HG03045 (cell line): Measurements from ENCODE around the gene EPS8L3.

Source experiments
- ATAC-seq: cut with Tn5 transposase; IDR thresholded peaks from one replicate; pipeline ENCODE4 v1.9.1; 2021; ENCODE audit warnings: mild to moderate bottlenecking, moderate library complexity; ENCODE audit not compliant: unreplicated experiment

The EPS8L3 gene

DNA sequence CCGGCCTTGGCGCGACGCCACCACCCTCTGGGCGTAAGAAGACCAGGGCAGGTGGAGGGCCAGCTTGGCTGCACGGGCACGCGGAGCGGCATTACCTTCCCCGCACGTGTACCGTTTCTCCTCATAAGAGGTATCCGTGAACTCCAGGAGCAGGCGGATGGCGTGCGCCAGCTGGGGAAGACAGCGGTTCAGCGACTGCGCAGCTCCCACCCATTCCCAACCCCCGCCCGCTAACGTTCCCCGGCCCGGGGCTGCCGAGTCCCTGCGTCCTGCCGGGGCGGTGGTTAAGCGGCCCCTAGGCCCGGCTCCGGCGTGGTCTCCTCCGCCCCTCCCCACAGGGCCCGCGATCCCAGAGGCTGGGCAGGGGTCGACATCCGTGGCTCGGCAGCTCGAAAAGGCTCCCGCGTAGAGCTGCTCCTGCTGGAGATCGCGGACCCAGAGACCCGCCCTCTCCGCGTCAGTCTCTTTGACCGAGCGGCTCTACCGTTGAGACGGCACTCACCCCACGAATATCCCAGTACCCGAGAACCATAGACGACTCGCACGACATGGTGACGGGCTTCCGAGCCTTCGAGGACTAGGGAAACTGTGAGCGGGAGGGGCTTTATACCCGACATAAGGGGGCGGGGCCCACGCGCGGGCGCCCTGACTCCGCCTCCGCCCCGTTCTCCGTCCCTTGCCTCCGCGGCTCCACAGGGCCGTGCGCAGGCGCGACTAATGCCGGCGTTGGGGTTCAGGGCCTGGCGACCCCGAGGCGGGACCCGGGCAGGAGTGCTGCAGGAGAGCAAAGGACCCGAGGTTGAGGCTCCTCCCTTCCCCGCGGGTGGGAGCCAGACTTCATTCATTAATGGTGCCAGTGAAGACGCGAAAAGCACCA, 23.7 kb downstream of the EPS8L3 start:
- ATAC-seq = peak; percentile 92

DNA sequence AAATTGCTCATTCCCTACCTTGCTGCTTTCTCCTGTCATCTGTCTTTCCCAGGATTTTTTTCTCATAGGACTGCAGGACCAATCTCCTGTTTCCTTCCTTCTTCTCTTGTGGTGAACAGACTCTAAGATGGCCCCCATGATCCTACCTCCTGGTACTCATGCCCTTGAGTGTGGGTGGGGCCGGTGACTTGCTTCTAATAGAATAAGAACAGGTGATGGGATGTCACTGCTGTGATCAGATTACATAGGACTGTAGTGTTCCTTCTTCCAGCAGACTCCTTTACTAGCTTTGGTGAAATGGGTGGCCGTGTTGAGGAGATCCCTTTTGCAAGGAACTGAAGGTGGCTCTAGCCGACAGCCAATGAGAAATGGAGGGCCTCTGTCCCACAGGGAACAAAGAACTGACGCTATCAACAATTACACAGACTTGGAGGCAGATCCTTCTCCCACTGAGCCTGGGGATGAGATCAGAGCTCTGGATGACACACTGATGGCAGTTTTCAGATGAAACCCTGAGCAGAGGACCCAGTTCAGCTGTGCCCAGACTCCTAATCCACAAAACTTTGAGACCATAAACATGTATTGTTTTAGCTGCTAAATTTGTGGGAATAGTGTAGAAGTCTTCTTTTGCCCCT, 30.4 kb downstream of the EPS8L3 start:
- no peak for ATAC-seq

DNA sequence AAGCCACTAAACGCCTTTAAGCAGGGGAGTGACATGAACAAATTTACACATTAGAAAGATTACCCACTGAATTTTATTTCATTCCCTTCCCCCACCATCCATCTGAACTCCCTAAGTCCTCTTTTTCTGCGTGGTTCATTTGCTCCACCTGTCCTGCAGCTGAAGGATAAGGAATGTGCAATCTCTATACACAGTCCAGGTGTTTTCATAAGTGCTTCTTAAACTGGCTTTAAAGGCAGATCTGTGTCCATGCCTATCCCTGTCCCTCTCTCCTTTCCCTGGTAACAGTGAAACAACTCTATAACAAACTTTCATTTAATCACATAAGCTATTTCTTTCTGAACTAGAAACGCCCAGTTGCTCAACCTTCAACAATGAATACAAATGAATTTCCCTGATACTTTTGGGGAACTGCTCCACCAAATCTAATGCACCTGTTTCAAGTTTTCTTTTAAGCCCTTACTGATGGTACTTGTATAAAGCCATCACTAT, 31.3 kb downstream of the EPS8L3 start:
- no peak for ATAC-seq

DNA sequence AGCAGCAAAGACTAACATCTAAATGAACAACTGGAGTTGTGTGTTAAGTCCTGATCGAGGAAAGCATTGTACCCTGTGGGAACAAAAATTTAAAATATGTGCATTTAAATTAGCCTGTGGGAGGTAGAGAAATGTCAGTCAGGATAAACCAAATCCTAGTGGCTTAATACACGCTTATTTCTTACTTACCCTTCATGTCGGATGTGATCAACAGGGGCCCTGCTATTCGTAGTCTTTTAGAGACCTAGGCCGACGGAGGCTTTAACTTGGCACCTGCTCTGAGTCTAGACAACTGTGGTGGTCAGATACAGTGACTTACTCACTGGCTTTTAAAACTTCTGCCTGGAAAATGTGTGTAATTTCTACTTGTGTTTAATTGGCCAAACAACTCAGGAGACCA, 33.1 kb downstream of the EPS8L3 start:
- no peak for ATAC-seq

DNA sequence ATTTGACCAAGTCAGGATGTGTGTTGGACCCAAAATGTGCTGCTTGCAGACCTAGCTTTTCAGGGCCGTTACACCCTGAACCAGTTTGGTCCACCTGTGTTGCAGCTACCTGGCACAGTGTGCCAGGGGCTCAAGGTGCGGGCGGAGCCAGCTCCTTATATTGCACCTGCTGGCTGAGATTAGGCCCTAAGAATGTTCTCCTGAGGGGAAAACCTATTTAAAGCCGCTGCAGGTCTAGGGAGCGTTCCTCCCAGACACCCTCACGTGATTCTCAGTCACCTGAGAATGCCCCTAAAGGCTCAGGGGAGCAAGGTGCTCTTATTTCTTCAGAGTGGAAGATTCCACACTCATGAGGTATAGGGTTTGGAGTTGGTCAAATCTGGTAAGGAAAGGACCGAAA, 34.9 kb downstream of the EPS8L3 start:
- ATAC-seq = no peak

DNA sequence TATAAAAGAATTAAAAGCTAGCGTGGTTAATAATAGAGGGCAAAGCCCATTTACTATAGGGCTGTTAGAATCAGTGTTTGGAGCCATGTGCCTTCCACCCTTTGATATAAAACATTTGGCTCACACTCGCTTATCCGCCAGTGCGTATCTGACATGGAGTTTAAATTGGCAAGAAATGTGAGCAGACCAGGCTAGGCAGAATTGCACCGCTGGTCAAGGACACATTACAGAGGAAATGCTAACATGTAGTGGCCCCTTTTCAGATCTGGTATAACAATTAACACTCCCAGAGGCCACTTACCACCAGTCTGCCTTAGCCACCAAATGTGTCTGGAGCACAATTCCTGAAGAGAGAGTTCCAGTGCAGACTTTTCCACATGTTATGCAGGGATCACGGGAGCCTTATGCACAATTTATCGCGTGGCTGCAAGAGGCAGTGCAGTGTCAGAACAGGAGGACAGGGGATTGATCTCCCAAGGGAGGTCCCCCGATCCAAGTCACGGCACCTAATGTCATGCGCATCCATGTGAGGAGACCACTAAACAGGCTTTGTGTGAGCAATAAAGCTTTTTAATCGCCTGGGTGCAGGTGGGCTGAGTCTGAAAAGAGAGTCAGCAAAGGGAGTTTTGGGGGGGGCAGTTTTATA, 36.9 kb downstream of the EPS8L3 start:
- no peak for ATAC-seq

DNA sequence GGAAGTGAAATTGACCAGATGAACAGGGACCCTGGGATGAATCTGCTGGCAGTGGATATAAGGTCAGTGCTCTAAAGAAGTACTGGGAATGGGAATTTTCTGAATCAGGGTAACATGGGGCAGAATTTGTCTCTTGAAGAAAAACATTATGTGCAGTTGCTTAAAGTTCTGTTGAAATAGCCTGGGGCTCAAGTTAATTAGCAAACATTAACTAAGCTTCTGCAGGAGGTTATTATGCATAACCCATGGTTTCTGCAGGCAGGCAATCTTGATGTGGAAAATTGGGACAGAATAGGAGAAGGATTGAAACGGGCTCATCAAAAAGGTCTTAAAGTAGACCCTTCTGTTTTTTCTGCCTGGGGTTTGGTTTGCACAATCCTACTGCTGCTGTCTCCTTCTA, 37.7 kb downstream of the EPS8L3 start:
- ATAC-seq = no peak

DNA sequence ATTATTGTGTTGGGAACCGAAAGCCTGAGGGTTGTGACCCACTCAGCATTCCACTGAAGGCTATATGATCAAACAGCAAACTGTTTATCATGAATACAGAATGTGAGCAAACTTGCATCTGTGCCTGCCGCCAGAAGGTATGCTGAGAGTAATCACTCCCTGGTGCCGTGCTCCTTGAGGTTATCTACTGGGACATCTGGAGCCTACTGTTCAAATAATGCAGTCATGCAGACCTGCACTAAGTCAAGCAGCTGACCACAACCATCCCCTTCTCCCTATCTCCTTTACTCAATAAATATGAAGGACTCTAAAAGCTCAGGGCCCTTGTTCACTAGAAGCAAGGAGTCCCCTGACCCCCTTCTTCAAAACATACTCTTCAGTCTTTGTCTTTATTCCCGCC, 38.2 kb downstream of the EPS8L3 start:
- ATAC-seq = no peak

DNA sequence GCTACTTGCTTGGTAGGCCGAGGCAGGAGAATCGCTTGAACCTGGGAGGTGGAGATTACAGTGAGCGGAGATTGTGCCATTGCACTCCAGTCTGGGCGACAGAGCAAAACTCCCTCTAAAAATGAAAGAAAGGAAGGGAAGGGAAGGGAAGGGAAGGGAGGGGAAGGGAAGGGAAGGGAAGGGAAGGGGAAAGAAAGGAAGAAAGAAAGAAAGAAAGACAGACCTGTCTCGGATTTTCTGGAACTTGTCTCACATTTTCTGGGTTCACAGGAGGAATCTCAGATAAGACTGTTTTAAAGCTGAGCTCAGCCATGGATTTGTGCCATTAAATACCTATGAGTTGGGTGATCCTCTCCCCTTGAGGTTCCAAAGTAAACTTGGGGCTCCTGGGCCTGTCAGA, 38.8 kb downstream of the EPS8L3 start:
- no peak for ATAC-seq

DNA sequence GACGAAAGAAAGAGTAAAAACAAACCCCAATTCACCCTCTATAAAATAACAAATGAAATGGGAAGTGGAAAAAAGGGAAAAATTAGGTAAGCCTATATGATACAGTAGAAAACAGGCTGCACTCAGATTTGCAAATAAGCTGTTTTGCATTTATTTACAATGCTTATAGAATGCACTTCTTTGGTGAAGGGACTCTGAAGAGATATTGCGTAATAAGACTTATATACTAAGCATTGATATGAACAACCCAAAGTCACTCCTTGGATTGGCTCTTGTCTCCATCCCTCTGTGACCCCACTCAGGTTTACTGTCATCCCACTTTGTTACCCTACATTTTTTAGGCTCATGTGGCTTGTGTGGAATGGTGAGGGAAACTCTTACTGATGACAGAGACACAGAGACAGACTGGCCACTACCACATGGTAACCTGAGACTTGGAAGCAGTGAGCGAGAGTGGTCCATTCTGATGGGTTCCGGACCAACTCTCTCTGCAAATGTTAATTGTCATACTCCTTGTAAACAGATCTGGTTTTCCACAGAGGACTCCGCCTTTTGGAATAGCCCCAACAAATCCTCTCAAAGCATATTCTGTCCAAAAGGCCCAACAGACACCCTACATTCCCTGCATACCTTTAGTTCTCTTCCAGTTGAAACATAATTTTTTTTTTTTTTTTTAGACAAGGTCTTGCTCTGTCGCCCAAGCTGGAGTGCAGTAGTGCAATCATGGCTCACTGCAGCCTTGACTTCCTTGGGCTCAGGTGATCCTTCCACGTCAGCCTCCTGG, 40.6 kb downstream of the EPS8L3 start:
- ATAC-seq = no peak

DNA sequence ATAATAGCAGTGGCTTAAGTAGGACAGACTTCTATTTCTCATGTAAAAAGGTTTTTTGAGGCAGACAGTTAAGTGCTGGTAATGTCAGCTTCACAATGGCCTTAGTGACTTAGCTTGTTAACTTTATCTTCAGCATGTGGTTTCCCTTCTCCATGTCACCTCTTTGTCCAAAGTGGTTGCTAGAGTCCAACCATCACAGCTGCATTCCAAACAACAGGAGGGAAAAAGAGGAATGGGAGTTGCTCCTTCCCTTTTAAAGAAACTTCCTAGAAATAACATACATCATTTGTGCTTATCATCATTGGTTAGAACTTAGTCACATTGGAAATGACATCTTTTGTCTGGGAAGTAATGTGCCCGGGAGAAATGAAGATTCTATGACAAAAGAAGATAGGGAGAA, 41.8 kb downstream of the EPS8L3 start:
- no peak for ATAC-seq

DNA sequence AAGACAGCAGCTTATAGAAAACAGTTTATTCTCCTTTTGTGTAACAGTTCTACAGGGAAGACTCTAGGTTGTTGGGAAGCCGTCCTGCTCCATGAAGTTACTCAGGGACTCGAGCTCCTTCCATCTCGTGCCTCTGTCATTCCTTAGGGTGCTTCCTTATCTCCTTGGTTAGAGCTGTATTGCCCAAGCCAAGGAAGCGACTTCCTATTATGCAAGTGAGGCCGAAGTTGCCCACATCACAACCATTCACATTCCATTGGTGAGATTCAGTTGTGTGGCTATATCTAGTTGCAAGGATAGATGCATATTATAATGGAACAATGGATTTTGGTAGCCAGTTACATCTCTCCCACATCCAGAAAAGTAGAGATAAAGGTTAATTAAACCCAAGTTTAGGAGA, 42.7 kb downstream of the EPS8L3 start:
- ATAC-seq = no peak

DNA sequence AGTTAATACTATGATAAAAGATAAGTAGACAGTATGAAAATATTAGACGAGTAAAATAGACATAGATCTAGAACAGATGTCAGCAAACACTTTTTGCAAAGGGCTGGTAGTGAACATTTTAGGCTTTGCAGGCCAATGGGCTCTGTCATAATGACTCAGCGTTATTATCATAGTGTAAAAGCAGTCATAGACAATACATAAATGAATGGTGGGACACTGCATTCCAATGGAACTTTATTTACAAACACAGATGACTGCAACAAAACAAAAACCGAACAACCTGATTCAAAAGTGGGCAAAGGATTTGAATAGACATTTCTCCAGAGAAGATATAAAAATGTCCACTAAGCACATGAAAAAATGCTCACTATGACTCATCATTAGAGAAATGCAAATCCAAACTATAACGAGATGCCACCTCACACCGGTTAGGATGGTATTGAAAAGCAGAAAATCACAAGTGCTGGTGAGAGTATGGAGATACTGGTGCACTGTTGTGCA, 44.3 kb downstream of the EPS8L3 start:
- ATAC-seq = no peak

DNA sequence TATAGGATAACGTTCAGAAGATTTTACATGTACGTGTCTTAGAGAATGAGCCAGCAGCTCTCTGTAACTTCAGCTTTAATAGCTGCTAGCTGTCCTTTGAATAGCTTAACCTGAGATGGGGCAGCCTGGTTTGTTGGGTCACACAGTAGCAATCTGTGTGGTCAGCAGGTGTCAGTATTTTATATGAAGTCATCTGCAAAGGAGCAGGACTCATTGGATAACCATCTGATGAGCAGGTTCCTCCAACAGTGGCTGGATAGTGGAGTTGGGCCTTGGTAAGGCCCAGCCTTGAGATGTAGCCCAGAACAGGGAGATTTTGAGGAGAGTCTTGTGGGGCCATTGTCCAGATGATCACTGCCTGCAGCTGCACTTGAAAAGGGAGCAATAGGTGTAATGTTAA, 45.2 kb downstream of the EPS8L3 start:
- no peak for ATAC-seq

DNA sequence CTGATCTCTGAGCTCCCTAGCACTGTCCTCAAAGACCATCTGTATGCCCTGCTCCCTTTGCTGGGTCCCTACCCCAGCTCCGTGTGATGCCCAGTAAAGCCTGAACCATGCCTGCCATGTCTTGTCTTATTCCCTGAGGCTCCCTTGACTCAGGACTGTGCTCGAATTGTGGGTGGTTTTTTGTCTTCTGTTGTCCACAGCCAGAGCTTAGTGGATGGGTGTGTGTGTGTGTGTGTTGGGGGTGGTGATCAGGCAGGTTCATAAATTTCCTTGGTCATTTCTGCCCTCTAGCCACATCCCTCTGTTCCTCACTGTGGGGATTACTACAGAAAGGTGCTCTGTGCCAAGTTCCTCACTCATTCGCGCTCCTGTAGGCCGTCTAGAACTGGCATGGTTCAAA, 46.0 kb downstream of the EPS8L3 start:
- ATAC-seq = no peak

DNA sequence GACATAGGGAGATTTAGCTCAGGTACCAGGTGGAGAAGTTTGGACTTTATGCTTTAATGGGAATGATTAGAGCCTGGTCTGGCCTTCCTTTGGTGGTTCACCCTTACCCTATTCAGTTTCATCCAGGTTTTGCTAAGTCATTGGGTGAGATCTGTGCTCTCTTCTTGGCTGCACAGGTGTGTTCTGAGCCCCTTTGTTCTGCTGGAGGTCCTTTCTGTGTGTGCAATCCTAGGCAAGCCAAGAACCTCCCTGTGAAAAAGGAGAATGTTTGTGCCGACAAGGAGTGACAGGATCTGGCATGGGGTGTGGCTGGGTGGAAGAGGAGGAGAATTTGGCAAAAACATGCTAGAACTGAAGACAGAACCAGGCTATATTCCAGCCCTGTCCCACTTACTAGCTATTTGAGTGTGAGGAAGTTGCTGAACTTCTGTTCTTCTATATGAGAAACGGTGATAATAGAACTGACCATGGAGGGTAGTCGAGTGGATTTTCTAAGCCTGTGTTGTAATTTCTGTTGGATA, 47.1 kb downstream of the EPS8L3 start:
- no peak for ATAC-seq

DNA sequence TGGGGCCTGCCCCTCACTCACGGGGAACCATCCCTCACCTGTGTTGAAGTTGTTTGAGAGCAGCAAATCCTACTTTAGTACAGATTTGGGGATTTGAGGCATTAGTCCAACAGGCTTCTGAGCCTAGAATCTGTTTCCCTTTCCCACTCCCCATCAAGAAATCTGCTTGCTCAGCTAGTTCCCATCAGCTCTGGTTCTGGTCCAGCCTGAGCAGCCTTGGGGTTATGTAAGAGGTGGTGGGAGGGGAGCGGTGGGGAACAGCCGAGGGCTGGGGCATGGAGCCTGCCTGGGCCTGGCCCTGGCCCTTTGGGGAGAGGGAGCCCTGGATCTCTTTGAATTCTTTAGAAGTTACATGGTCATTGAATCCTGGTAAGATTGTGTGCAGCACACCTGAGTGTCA, 47.6 kb downstream of the EPS8L3 start:
- ATAC-seq = no peak

DNA sequence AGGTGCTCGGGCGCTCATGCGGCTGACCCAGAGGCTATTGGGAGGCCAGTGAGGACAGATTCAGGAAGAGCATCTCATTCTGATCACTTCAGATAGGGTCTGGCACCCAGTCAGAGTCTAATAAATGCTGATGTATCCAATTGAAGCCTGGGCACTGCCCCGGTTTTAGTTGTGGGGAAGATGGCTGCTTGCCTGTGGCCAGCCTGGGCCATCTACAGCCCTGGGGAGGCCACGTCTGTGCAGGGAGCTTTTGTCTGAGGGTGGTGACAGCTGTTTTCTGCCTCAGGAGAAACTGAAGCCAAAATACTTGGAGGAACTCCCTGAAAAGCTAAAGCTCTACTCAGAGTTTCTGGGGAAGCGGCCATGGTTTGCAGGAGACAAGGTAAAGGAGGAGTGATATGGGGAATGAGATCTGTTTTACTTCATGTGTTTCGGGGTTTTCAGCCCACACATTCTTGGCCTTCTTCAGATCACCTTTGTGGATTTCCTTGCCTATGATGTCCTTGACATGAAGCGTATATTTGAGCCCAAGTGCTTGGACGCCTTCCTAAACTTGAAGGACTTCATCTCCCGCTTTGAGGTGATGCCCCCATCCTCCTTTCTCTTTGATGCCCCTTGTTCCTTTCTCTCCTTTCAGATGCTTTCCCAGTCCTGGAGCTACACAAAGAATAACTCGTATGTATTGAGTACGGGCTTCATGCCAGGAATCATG, 48.9 kb downstream of the EPS8L3 start:
- ATAC-seq = no peak

DNA sequence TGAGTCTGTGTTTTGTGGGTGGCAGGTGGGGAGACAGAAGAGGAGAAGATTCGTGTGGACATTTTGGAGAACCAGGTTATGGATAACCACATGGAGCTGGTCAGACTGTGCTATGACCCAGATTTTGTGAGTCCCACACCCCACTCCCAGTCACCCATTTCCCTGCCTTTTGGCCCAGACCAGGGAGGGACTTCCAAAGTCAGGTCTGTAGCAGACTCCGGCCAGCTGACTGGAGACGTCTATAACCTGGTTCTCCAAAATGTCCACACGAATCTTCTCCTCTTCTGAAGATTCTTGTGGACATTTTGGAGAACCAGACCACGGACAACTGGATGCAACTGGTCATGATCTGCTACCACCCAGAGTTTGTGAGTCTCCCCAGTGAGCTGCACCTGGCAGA, 50.1 kb downstream of the EPS8L3 start:
- ATAC-seq = no peak

DNA sequence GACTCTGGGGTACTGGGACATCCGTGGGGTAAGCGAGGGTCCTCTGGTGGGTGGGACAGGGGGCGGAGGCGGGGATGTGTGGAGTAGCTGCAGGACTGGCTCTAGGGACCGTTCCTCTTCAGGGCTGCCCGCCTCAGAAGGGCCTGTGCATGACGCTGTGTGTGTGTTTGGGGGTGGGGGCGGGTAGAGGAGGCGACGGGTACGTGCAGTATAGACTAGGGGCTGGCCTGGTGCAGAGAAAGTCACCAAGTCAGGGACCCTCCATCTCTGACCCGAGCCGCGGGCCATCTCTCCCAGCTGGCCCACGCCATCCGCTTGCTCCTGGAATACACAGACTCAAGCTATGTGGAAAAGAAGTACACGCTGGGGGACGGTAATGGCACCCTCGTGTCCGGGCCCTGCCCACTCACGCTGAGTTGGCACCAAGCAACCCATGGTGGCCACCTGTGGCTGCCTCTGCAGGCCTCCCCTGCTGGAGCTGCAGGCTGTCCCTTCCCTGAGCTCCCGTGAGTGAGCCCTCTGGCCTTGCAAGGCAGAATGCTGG, 51.3 kb downstream of the EPS8L3 start:
- no peak for ATAC-seq
